HEK293 (cell line): ENCODE results near the gene EQTN.

Source experiments
- CTCF ChIA-PET: fragments of 350-600 bp; formaldehyde crosslinking; extraction: SDS; loops from one replicate; lab custom pipeline; 2021; ENCODE audit warnings: antibody characterized with exemption; lab: Yijun Ruan, JAX
- POLR2A ChIA-PET: fragments of 300-600 bp; formaldehyde crosslinking; extraction: SDS; loops from one replicate; lab custom pipeline; 2020; ENCODE audit warnings: antibody characterized with exemption, inconsistent platforms; lab: Yijun Ruan, JAX
- H3K27ac ChIP-seq: fragments of 200-500 bp; sonication (Bioruptor generic); 2 replicates; pipeline ENCODE4 v1.5.1; 2014; ENCODE audit warnings: low read depth, low read length, control low read depth, inconsistent platforms; ENCODE audit errors: extremely low read depth
- H3K36me3 ChIP-seq, 2 experiments: fragments of 200-500 bp in 1 of 2; sonication (Bioruptor generic) in 1 of 2; 1 replicate in 1 of 2; 2 replicates in 1 of 2; pipeline ENCODE4 v1.5.1; 2014 to 2017; ENCODE audit warnings: inconsistent platforms in 2 of 2, low read length in 2 of 2; ENCODE audit not compliant: control insufficient read depth in 2 of 2, insufficient read depth in 1 of 2
- H3K4me1 ChIP-seq: fragments of 200-500 bp; sonication (Bioruptor generic); 2 replicates; pipeline ENCODE4 v1.5.1; 2014; ENCODE audit warnings: mild to moderate bottlenecking, low read length, inconsistent platforms; ENCODE audit not compliant: control insufficient read depth, insufficient read depth
- H3K4me3 ChIP-seq: 2 replicates; pipeline ENCODE4 v1.5.1; 2011; ENCODE audit warnings: low read depth, mild to moderate bottlenecking, control low read depth, low read length, moderate library complexity
- H3K9me3 ChIP-seq: fragments of 200-500 bp; sonication (Bioruptor generic); 2 replicates; pipeline ENCODE4 v1.5.1; 2014; ENCODE audit warnings: low read depth, low read length, inconsistent platforms; ENCODE audit not compliant: control insufficient read depth, insufficient read depth
- ATF2 ChIP-seq: fragments of 450-650 bp; formaldehyde crosslinking; IDR thresholded peaks from 2 replicates; pipeline ENCODE4 v1.5.1; 2016; ENCODE audit warnings: missing biosample characterization, missing genetic modification characterization, low read depth
- CTCF ChIP-seq: fragments of 450-650 bp; formaldehyde crosslinking; IDR thresholded peaks from 2 replicates; pipeline ENCODE4 v1.5.1; 2016; ENCODE audit warnings: missing biosample characterization, missing genetic modification characterization
- ZBTB44 ChIP-seq: fragments of 450-650 bp; IDR thresholded peaks from 2 replicates; pipeline ENCODE4 v1.5.1; 2018; ENCODE audit warnings: missing biosample characterization, mild to moderate bottlenecking, missing genetic modification characterization
- ZFHX2 ChIP-seq: fragments of 450-650 bp; formaldehyde crosslinking; conservative IDR thresholded peaks from 2 replicates; pipeline ENCODE4 v1.5.1; 2016; ENCODE audit warnings: missing biosample characterization, missing genetic modification characterization
- ZFP69B ChIP-seq: fragments of 450-650 bp; formaldehyde crosslinking; IDR thresholded peaks from 2 replicates; pipeline ENCODE4 v1.5.1; 2016; ENCODE audit warnings: missing biosample characterization, missing genetic modification characterization
- ZNF223 ChIP-seq: fragments of 450-650 bp; formaldehyde crosslinking; IDR thresholded peaks from 2 replicates; pipeline ENCODE4 v1.5.1; 2016; ENCODE audit warnings: missing biosample characterization, missing genetic modification characterization
- ZNF362 ChIP-seq: fragments of 450-650 bp; formaldehyde crosslinking; IDR thresholded peaks from 2 replicates; pipeline ENCODE4 v1.5.1; 2016; ENCODE audit warnings: missing biosample characterization, missing genetic modification characterization
- ZNF513 ChIP-seq: fragments of 450-650 bp; IDR thresholded peaks from 2 replicates; pipeline ENCODE4 v1.5.1; 2018; ENCODE audit warnings: missing biosample characterization, missing genetic modification characterization
- ZNF514 ChIP-seq: fragments of 450-650 bp; formaldehyde crosslinking; IDR thresholded peaks from 2 replicates; pipeline ENCODE4 v1.5.1; 2016; ENCODE audit warnings: missing biosample characterization, missing genetic modification characterization
- ZNF624 ChIP-seq: fragments of 450-650 bp; formaldehyde crosslinking; IDR thresholded peaks from 2 replicates; pipeline ENCODE4 v1.5.1; 2017; ENCODE audit warnings: missing biosample characterization, missing genetic modification characterization
- ZNF629 ChIP-seq: fragments of 450-650 bp; formaldehyde crosslinking; IDR thresholded peaks from 2 replicates; pipeline ENCODE4 v1.5.1; 2017; ENCODE audit warnings: missing biosample characterization, missing genetic modification characterization
- ZNF654 ChIP-seq: fragments of 450-650 bp; formaldehyde crosslinking; IDR thresholded peaks from 2 replicates; pipeline ENCODE4 v1.5.1; 2016; ENCODE audit warnings: low read depth, missing biosample characterization, missing genetic modification characterization
- ZNF704 ChIP-seq: fragments of 450-650 bp; formaldehyde crosslinking; IDR thresholded peaks from 2 replicates; pipeline ENCODE4 v1.5.1; 2016; ENCODE audit warnings: missing biosample characterization, missing genetic modification characterization
- ZSCAN30 ChIP-seq: fragments of 450-650 bp; IDR thresholded peaks from 2 replicates; pipeline ENCODE4 v1.5.1; 2018; ENCODE audit warnings: missing biosample characterization, mild to moderate bottlenecking, missing genetic modification characterization, moderate library complexity
- ZSCAN4 ChIP-seq: fragments of 450-650 bp; formaldehyde crosslinking; IDR thresholded peaks from 2 replicates; pipeline ENCODE4 v1.5.1; 2017; ENCODE audit warnings: missing biosample characterization, missing genetic modification characterization

The EQTN gene

GRCh38 chr9:27335075-27335474, 38.1 kb upstream of the EQTN start:
- H3K27ac ChIP-seq: no peak overlapping the region
- ChIA-PET POLR2A (no interaction called here), CTCF (interaction anchor here (0.6 to 1.0 kb wide), 5 partner anchors 120 to 1070 kb away, joined by 3 to 4 read pairs (median 4); partner anchors contain the start of gene MOB3B)
- TF ChIP-seq ZNF514 (tag by site-specific recombination): no peak
- TF ChIP-seq ATF2 (tag by site-specific recombination): 0 out of 2 replicates have a peak, but pooled peaks have one; percentile 29
- no peak for TF ChIP-seq ZNF624 (tag by site-specific recombination)
- no peak for TF ChIP-seq ZSCAN4 (tag by site-specific recombination)
- no peak for TF ChIP-seq ZNF704
- H3K4me3 ChIP-seq: no peak overlapping the region
- no peaks in the 10 kb centered on the region for H3K36me3 ChIP-seq
- H3K4me1 ChIP-seq: no peaks in the 10 kb centered on the region
- no peaks in the 10 kb centered on the region for H3K9me3 ChIP-seq

GRCh38 chr9:27333241-27334052, 36.5 kb upstream of the EQTN start:
- TF ChIP-seq ZFP69B (tag by site-specific recombination): no peak
- no peak for TF ChIP-seq ZFHX2 (tag by site-specific recombination)
- no peak for TF ChIP-seq ZNF223 (tag by site-specific recombination)
- TF ChIP-seq ZNF654 (tag by site-specific recombination): peak; percentile 69
- TF ChIP-seq CTCF (tag by site-specific recombination): peak; percentile 51; the same call in 1 of the 2 replicates
- no peak for TF ChIP-seq ZNF362 (tag by site-specific recombination)
- TF ChIP-seq ZNF629 (tag by site-specific recombination): no peak
- no peak for TF ChIP-seq ZBTB44 (tag by site-specific recombination)
- 0 out of 2 replicates have a peak, but pooled peaks have one; percentile 11 for TF ChIP-seq ZSCAN30 (tag by site-specific recombination)
- peak; percentile 54 for TF ChIP-seq ZNF513 (tag by site-specific recombination)
- H3K36me3 ChIP-seq: no peaks in the 10 kb centered on the region
- H3K4me3 ChIP-seq: no peak overlapping the region
- H3K4me1 ChIP-seq: no peaks in the 10 kb centered on the region
- ChIA-PET POLR2A (interaction anchor here (0.5 to 0.9 kb wide), 3 partner anchors 103 to 197 kb away, joined by 4 to 9 read pairs (median 4); no protein-coding TSS in a partner anchor), CTCF (interaction anchor here (0.5 to 3.3 kb wide), 43 partner anchors 10 to 1141 kb away, joined by 3 to 78 read pairs (median 4); partner anchors contain the start of gene MOB3B)
- no peaks in the 10 kb centered on the region for H3K9me3 ChIP-seq
- no peak overlapping the region for H3K27ac ChIP-seq
